ENCODE data around the gene CRADD.
A peak's percentile ranks its signal among the peaks of the same experiment; 100 is the strongest.
"Not testable (repeated sequence)": the region's sequence is repeated elsewhere in the genome, so short reads cannot be mapped to it uniquely, and the experiment has no call there.

Gene CRADD

GRCh38 chr12:93740751-93741150 lies 63.6 kb downstream of the CRADD start:
- peak; percentile 48 for DNase-seq

GRCh38 chr12:93741659-93742109 lies 64.5 kb downstream of the CRADD start:
- peak; percentile 49 for DNase-seq

GRCh38 chr12:93742110-93742934 lies 65.1 kb downstream of the CRADD start:
- peak; percentile 82 for DNase-seq

- no peak for DNase-seq
Observed at GRCh38 chr12:93743229-93743998, 66.2 kb downstream of the CRADD start.

- DNase-seq = no peak
Observed at GRCh38 chr12:93743999-93744689, 67.0 kb downstream of the CRADD start.

GRCh38 chr12:93745286-93745685 lies 68.1 kb downstream of the CRADD start:
- DNase-seq = no peak

- DNase-seq = no peak
Observed at GRCh38 chr12:93746572-93747168, 69.5 kb downstream of the CRADD start.

- no peak for DNase-seq
Observed at GRCh38 chr12:93748672-93749383, 71.7 kb downstream of the CRADD start.

GRCh38 chr12:93749515-93749914 lies 72.3 kb downstream of the CRADD start:
- no peak for DNase-seq

- no peak for DNase-seq
Observed at GRCh38 chr12:93750056-93750455, 72.9 kb downstream of the CRADD start.

- peak; percentile 74 for DNase-seq
Observed at GRCh38 chr12:93751864-93752610, 74.9 kb downstream of the CRADD start.

- DNase-seq = no peak
Observed at GRCh38 chr12:93753285-93753684, 76.1 kb downstream of the CRADD start.

- no peak for DNase-seq
Observed at GRCh38 chr12:93753838-93754429, 76.8 kb downstream of the CRADD start.

GRCh38 chr12:93754859-93755258 lies 77.7 kb downstream of the CRADD start:
- not testable (repeated sequence) for DNase-seq

GRCh38 chr12:93756288-93756687 lies 79.1 kb downstream of the CRADD start:
- no peak for DNase-seq

GRCh38 chr12:93757792-93758694 lies 80.9 kb downstream of the CRADD start:
- no peak for DNase-seq

- no peak for DNase-seq
Observed at GRCh38 chr12:93758801-93759373, 81.7 kb downstream of the CRADD start.

- no peak for DNase-seq
Observed at GRCh38 chr12:93759512-93760081, 82.4 kb downstream of the CRADD start.

- DNase-seq = no peak
Observed at GRCh38 chr12:93760275-93760875, 83.2 kb downstream of the CRADD start.

Data from HCEC 1CT (cell line).